NB4 (cell line): Measurements from ENCODE around the gene AJUBA.

Experiments
- DNase-seq: peaks from one replicate; pipeline ENCODE4 v3.0.0; 2010; ENCODE audit warnings: low read depth
- H3K4me3 ChIP-seq: one replicate; pipeline ENCODE4 v1.5.1; 2011; ENCODE audit warnings: mild to moderate bottlenecking, low read depth, low read length, moderate library complexity
- CTCF ChIP-seq: IDR thresholded peaks from one replicate; pipeline ENCODE4 v1.5.1; 2012; ENCODE audit warnings: low read depth, low read length
- MAX ChIP-seq: IDR thresholded peaks from 2 replicates; pipeline ENCODE4 v1.6.1; 2011; ENCODE audit warnings: low read depth, low read length
- MYC ChIP-seq: IDR thresholded peaks from 2 replicates; pipeline ENCODE4 v1.6.1; 2011; ENCODE audit warnings: low read depth, low read length
- POLR2A ChIP-seq: IDR thresholded peaks from 2 replicates; pipeline ENCODE4 v1.6.1; 2011; ENCODE audit warnings: mild to moderate bottlenecking; ENCODE audit not compliant: insufficient read length; ENCODE audit errors: extremely low read depth

Gene AJUBA

GRCh38 chr14:23023022-23023794, 40.9 kb upstream of the AJUBA start:
- DNase-seq, result no peak
- no peak overlapping the region for H3K4me3 ChIP-seq
- TF ChIP-seq MYC, result no peak
- TF ChIP-seq MAX, result no peak
- no peak for TF ChIP-seq CTCF
- no peak for TF ChIP-seq POLR2A

- TF ChIP-seq POLR2A (no peak), MAX (no peak), CTCF (no peak), MYC (no peak)
- DNase-seq, result no peak
- no peak overlapping the region for H3K4me3 ChIP-seq
Measured at GRCh38 chr14:23021889-23022442, 39.6 kb upstream of the AJUBA start.

GRCh38 chr14:23021434-23021833, 39.1 kb upstream of the AJUBA start:
- TF ChIP-seq MYC (no peak), MAX (no peak), POLR2A (no peak), CTCF (no peak)
- no peak overlapping the region for H3K4me3 ChIP-seq
- no peak for DNase-seq

- no peak for DNase-seq
- TF ChIP-seq POLR2A (no peak), CTCF (no peak), MYC (no peak), MAX (no peak)
- H3K4me3 ChIP-seq, result no peak overlapping the region
Measured at GRCh38 chr14:23020143-23021128, 38.1 kb upstream of the AJUBA start.

GRCh38 chr14:23018107-23018506, 35.8 kb upstream of the AJUBA start:
- TF ChIP-seq MAX (no peak), MYC (no peak), POLR2A (no peak), CTCF (no peak)
- H3K4me3 ChIP-seq, result no peak overlapping the region
- no peak for DNase-seq
